Ascending aorta (tissue), 2 donors: ENCODE results near the gene SERPING1. TPM values are rescaled to one million over a fixed set of nuclear protein-coding genes. Genes with fewer than 3 reads are reported as not detected.
A peak's percentile ranks its signal among the peaks of the same experiment; 100 is the strongest.
"Not testable (repeated sequence)": the region's sequence is repeated elsewhere in the genome, so short reads cannot be mapped to it uniquely, and the experiment has no call there.

Source experiments
- DNase-seq, 2 donors: peaks; one replicate each; pipeline ENCODE4 v3.0.0-alpha.2; 2019; ENCODE audit warnings: low spot score in 2 of 2
- H3K27ac ChIP-seq, 2 donors: fragments of 200-600 bp; sonication (generic); one replicate each; pipeline ENCODE4 v1.5.1; 2016 to 2017; ENCODE audit warnings: mild to moderate bottlenecking in 1 of 2
- H3K27me3 ChIP-seq: fragments of 200-600 bp; sonication (generic); one replicate; pipeline ENCODE4 v1.5.1; 2017
- H3K36me3 ChIP-seq, 2 donors: fragments of 200-600 bp; sonication (generic); one replicate each; pipeline ENCODE4 v1.5.1; 2016
- H3K4me1 ChIP-seq, 2 donors: fragments of 200-600 bp; sonication (generic); one replicate each; pipeline ENCODE4 v1.5.1; 2016 to 2017; ENCODE audit warnings: mild to moderate bottlenecking in 1 of 2
- H3K4me3 ChIP-seq, 2 donors: fragments of 200-600 bp; sonication (generic); one replicate each; pipeline ENCODE4 v1.5.1; 2016 to 2017; ENCODE audit warnings: mild to moderate bottlenecking in 1 of 2
- H3K9me3 ChIP-seq, 2 donors: fragments of 200-600 bp; sonication (generic); one replicate each; pipeline ENCODE4 v1.5.1; 2016
- CTCF ChIP-seq, 3 experiments: fragments of 200-600 bp in 2 of 3; fragments of 450-650 bp in 1 of 3; sonication (generic) in 2 of 3; IDR thresholded peaks; one replicate each; pipeline ENCODE4 v1.5.1; 2016 to 2019; ENCODE audit warnings: antibody characterized with exemption in 3 of 3, mild to moderate bottlenecking in 1 of 3, moderate library complexity in 1 of 3
- intact Hi-C: fragments of 100-400 bp; cut with DNase I; formaldehyde crosslinking; loops from one replicate; pipeline ENCODE4 v1.15.1; 2023
- total RNA-seq: library from RNA; depleted of rRNA; stranded (reverse); fragments of >200 nt; gene quantifications from one replicate; pipeline ENCODE4 v1.1.0, GENCODE V29; 2016

Gene SERPING1
- total RNA-seq, 1 donor from 2014 or later, result 607 TPM

- Histone ChIP-seq H3K4me1 (peaks cover 3 to 36% of the 10 kb centered on the region in 2 donors), H3K27me3 (peaks cover 6% of the 10 kb centered on the region)
Measured at GRCh38 chr11:57649826-57650738, 52.6 kb downstream of the SERPING1 start, which contains the start of gene YPEL4. Gene YPEL4, minus strand, starts transcription at chr11:57649912. Its CDS starts 2,805 bp downstream, at chr11:57647107.

GRCh38 chr11:57650739-57651090, 53.2 kb downstream of the SERPING1 start:
- no peak overlapping the region for H3K4me3 ChIP-seq
- TF ChIP-seq CTCF (IDR thresholded peaks at IDR 0.05), result no peak
- no peaks in the 10 kb centered on the region for H3K36me3 ChIP-seq
- H3K27ac ChIP-seq, result no peak overlapping the region
- H3K27me3 ChIP-seq, result peaks cover 6% of the 10 kb centered on the region
- H3K9me3 ChIP-seq, result no peaks in the 10 kb centered on the region
- intact Hi-C loops, result no loop called here
- peaks cover 3 to 29% of the 10 kb centered on the region in 2 donors for H3K4me1 ChIP-seq
- no peak for DNase-seq

More at GRCh38 chr11:57649826-57650738, 52.6 kb downstream of the SERPING1 start, which contains the start of gene YPEL4:
- DNase-seq, result peak; percentile 62 to 81
- peak within 1 kb of the TSS; percentile 43 to 59 for H3K4me3 ChIP-seq
- H3K36me3 ChIP-seq, result no peaks in the 10 kb centered on the region
- H3K27ac ChIP-seq, result no peak within 1 kb of the TSS
- no peaks in the 10 kb centered on the region for H3K9me3 ChIP-seq
- TF ChIP-seq CTCF (IDR thresholded peaks at IDR 0.05), result no peak
- intact Hi-C loops, result loop anchor here (5.0 kb wide), 1 partner anchor 313 kb away; the partner anchor contains the start of genes P2RX3 and SSRP1

GRCh38 chr11:57651408-57651807, 53.9 kb downstream of the SERPING1 start:
- intact Hi-C loops, result no loop called here
- Histone ChIP-seq H3K36me3 (no peaks in the 10 kb centered on the region), H3K27me3 (peaks cover 6% of the 10 kb centered on the region), H3K4me1 (peaks cover 3 to 26% of the 10 kb centered on the region in 2 donors), H3K4me3 (no peak overlapping the region), H3K9me3 (no peaks in the 10 kb centered on the region), H3K27ac (no peak overlapping the region)
- TF ChIP-seq CTCF (IDR thresholded peaks at IDR 0.05), result no peak
- no peak for DNase-seq

GRCh38 chr11:57652230-57652629, 54.7 kb downstream of the SERPING1 start:
- DNase-seq, H3K36me3 ChIP-seq, H3K27me3 ChIP-seq, H3K4me3 ChIP-seq, H3K27ac ChIP-seq, intact Hi-C loops, H3K9me3 ChIP-seq: not testable (repeated sequence)
- H3K4me1 ChIP-seq, result peaks cover 3 to 22% of the 10 kb centered on the region in 2 donors

DNA sequence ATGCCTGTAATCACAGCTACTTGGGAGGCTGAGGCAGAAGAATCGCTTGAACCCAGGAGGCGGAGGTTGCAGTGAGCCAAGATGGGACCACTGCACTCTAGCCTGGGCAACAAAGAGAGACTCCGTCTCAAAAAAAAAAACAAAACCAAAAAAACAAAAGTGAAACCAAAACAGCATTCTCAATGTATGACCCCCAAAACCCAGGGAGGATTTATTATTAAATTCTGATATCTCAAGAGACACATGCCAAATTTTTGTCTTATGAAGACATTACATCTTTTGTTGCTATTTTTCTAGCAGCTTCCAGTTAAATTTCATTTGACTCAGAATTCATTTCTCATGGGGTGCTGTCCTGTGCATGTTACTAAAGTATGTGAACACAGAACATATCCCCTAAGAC, 55.2 kb downstream of the SERPING1 start:
- no peak for DNase-seq
- H3K4me1 ChIP-seq, result peaks cover 3 to 21% of the 10 kb centered on the region in 2 donors
- peaks cover 6% of the 10 kb centered on the region for H3K27me3 ChIP-seq
- H3K4me3 ChIP-seq, result no peak overlapping the region
- H3K36me3 ChIP-seq, result no peaks in the 10 kb centered on the region
- H3K9me3 ChIP-seq, result no peaks in the 10 kb centered on the region
- intact Hi-C loops, result no loop called here
- H3K27ac ChIP-seq, result no peak overlapping the region
- TF ChIP-seq CTCF (IDR thresholded peaks at IDR 0.05), result no peak

DNA sequence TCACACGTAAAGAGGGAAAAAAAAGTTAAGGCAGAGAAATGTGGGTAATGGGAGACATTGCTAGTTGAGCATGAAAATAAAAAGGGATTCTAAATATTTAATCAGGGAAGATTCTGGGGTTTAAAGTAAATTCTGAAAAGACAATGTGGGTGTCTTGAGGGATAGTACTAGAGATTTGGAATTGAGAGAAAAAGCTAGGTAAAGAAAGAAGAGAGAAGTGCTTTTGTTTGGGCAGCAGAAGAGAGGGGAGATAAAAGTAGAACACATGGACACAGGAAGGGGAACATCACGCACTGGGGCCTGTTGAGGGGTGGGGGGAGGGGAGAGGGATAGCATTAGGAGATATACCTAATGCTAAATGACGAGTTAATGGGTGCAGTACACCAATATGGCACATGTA, 55.7 kb downstream of the SERPING1 start:
- Histone ChIP-seq H3K4me3 (no peak overlapping the region), H3K36me3 (no peaks in the 10 kb centered on the region), H3K4me1 (peaks cover 3 to 16% of the 10 kb centered on the region in 2 donors), H3K27me3 (peaks cover 6% of the 10 kb centered on the region), H3K27ac (no peak overlapping the region), H3K9me3 (no peaks in the 10 kb centered on the region)
- no peak for TF ChIP-seq CTCF (IDR thresholded peaks at IDR 0.05)
- intact Hi-C loops, result no loop called here
- no peak for DNase-seq
